Measurements from ENCODE around the gene PRUNE2. TPM values are rescaled to one million over a fixed set of nuclear protein-coding genes. Genes with fewer than 3 reads are reported as not detected.

Gene PRUNE2
- total and polyA plus RNA-seq, 4 donors, result 3.8 to 18.1 (median 7.8) TPM

DNA sequence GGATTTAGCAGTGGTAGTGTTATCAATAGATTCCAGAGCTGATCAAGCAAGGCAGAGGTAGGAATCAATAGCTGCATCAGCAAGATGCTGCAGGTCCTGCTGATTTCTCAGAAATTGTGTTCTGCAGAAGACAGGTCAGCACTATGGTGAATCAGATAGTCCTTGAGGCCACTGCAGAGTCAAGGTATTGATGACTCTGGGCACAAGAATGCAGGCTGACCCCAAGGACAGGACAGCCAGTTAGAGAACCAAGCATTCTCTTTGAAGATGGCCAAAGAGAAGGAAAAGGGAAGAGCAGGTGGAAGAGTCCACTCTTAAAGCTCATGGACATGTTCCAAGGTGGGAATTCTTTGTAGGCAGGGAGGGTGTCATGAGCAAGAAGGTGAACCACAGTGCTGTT is 28.0 kb downstream of the PRUNE2 start:
- Histone ChIP-seq H3K9me3 (ENCODE audit: control insufficient read depth in 4 of 4, insufficient read depth in 3 of 4, low read length in 3 of 4) (no peaks in the 10 kb centered on the region), H3K36me3 (ENCODE audit: control insufficient read depth in 4 of 4, insufficient read depth in 4 of 4, low read length in 4 of 4) (no peaks in the 10 kb centered on the region), H3K27ac (ENCODE audit: low read depth in 1 of 2, low read length in 1 of 2) (no peak overlapping the region), H3K4me1 (ENCODE audit: control insufficient read depth in 5 of 5, insufficient read depth in 5 of 5, low read length in 5 of 5) (no peaks in the 10 kb centered on the region), H3K27me3 (ENCODE audit: control insufficient read depth in 3 of 3, insufficient read depth in 3 of 3, low read length in 2 of 3) (no peaks in the 10 kb centered on the region), H3K4me3 (no peak overlapping the region), H3K9ac (ENCODE audit: insufficient read depth in 1 of 2, low read length in 2 of 2) (no peak overlapping the region)
- no peak for DNase-seq
- ATAC-seq (ENCODE audit: insufficient read depth, low FRiP score), result no peak
- TF ChIP-seq CTCF (IDR thresholded peaks at IDR 0.05; ENCODE audit: control extremely low read depth, extremely low read depth), result no peak

- WGBS, 2 donors, result 72 to 75% methylated on average over 2 of the region's 2 CpGs
- no peaks in the 10 kb centered on the region for H3K27me3 ChIP-seq (ENCODE audit: control insufficient read depth in 3 of 3, insufficient read depth in 3 of 3, low read length in 2 of 3)
- no peaks in the 10 kb centered on the region for H3K9me3 ChIP-seq (ENCODE audit: control insufficient read depth in 4 of 4, insufficient read depth in 3 of 4, low read length in 3 of 4)
- no peak overlapping the region for H3K27ac ChIP-seq (ENCODE audit: low read depth in 1 of 2, low read length in 1 of 2)
- no peak for TF ChIP-seq CTCF (IDR thresholded peaks at IDR 0.05; ENCODE audit: control extremely low read depth, extremely low read depth)
- ATAC-seq (ENCODE audit: insufficient read depth, low FRiP score) (no peak), DNase-seq (no peak)
- no peak overlapping the region for H3K4me3 ChIP-seq
- H3K4me1 ChIP-seq (ENCODE audit: control insufficient read depth in 5 of 5, insufficient read depth in 5 of 5, low read length in 5 of 5), result no peaks in the 10 kb centered on the region
- H3K36me3 ChIP-seq (ENCODE audit: control insufficient read depth in 4 of 4, insufficient read depth in 4 of 4, low read length in 4 of 4), result no peaks in the 10 kb centered on the region
- no peak overlapping the region for H3K9ac ChIP-seq (ENCODE audit: insufficient read depth in 1 of 2, low read length in 2 of 2)
Observed at GRCh38 chr9:76876098-76876497, 29.8 kb downstream of the PRUNE2 start.

DNA sequence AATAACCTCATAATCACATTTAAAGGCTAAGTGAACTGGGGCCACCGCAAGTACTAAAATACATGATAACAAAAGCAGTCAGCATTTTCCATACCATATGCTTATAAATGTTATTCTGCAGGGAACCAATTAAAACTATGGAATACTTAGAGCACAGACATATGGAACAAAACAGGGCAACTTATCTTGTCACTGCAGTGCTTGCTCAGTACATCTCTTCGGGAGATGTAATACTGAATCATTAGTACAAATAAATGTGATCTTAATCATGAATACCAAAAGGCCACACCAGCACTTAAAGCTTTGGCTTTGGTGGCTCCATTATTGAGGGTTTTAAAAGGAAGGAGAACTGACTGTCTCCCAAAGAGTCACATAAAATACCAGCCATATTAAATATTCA is 32.1 kb downstream of the PRUNE2 start:
- H3K9ac ChIP-seq (ENCODE audit: insufficient read depth in 1 of 2, low read length in 2 of 2), result no peak overlapping the region
- no peaks in the 10 kb centered on the region for H3K4me1 ChIP-seq (ENCODE audit: control insufficient read depth in 5 of 5, insufficient read depth in 5 of 5, low read length in 5 of 5)
- H3K27me3 ChIP-seq (ENCODE audit: control insufficient read depth in 3 of 3, insufficient read depth in 3 of 3, low read length in 2 of 3), result peaks cover 0 to 5% (median 0%) of the 10 kb centered on the region in 3 donors
- H3K4me3 ChIP-seq, result no peak overlapping the region
- H3K27ac ChIP-seq (ENCODE audit: low read depth in 1 of 2, low read length in 1 of 2), result no peak overlapping the region
- no peaks in the 10 kb centered on the region for H3K9me3 ChIP-seq (ENCODE audit: control insufficient read depth in 4 of 4, insufficient read depth in 3 of 4, low read length in 3 of 4)
- DNase-seq, result no peak
- no peaks in the 10 kb centered on the region for H3K36me3 ChIP-seq (ENCODE audit: control insufficient read depth in 4 of 4, insufficient read depth in 4 of 4, low read length in 4 of 4)
- no peak for TF ChIP-seq CTCF (IDR thresholded peaks at IDR 0.05; ENCODE audit: control extremely low read depth, extremely low read depth)
- WGBS, 2 donors, result 80 to 90% methylated on average over 2 of the region's 2 CpGs
- ATAC-seq (ENCODE audit: insufficient read depth, low FRiP score), result no peak

GRCh38 chr9:76873056-76873792 is 32.7 kb downstream of the PRUNE2 start:
- 45 to 48% methylated on average over 13 of the region's 13 CpGs for WGBS, 2 donors
- Histone ChIP-seq H3K4me1 (ENCODE audit: control insufficient read depth in 5 of 5, insufficient read depth in 5 of 5, low read length in 5 of 5) (no peaks in the 10 kb centered on the region), H3K27me3 (ENCODE audit: control insufficient read depth in 3 of 3, insufficient read depth in 3 of 3, low read length in 2 of 3) (peaks cover 0 to 8% (median 3%) of the 10 kb centered on the region in 3 donors), H3K9ac (ENCODE audit: insufficient read depth in 1 of 2, low read length in 2 of 2) (no peak overlapping the region), H3K9me3 (ENCODE audit: control insufficient read depth in 4 of 4, insufficient read depth in 3 of 4, low read length in 3 of 4) (no peaks in the 10 kb centered on the region), H3K27ac (ENCODE audit: low read depth in 1 of 2, low read length in 1 of 2) (no peak overlapping the region), H3K36me3 (ENCODE audit: control insufficient read depth in 4 of 4, insufficient read depth in 4 of 4, low read length in 4 of 4) (no peaks in the 10 kb centered on the region), H3K4me3 (no peak overlapping the region)
- no peak for TF ChIP-seq CTCF (IDR thresholded peaks at IDR 0.05; ENCODE audit: control extremely low read depth, extremely low read depth)
- DNase-seq, result no peak
- ATAC-seq (ENCODE audit: insufficient read depth, low FRiP score), result no peak
